SK-N-MC (cell line): Measurements from ENCODE around the gene HOXD9.

Experiments
- EZH2 ChIP-seq: fragments of 200-600 bp; sonication (generic); IDR thresholded peaks from one replicate; pipeline ENCODE4 v1.6.1; 2017; ENCODE audit warnings: antibody characterized with exemption
- POLR2AphosphoS5 ChIP-seq: IDR thresholded peaks from 2 replicates; pipeline ENCODE4 v1.6.1; 2012; ENCODE audit warnings: mild to moderate bottlenecking, low read depth, low read length, borderline replicate concordance

GRCh38 chr2:176087330-176088047 is 35.0 kb upstream of the HOXD9 start:
- TF ChIP-seq POLR2AphosphoS5 (no peak), EZH2 (no peak)
